Smooth muscle cell of the brain vasculature (primary cell): ENCODE results near the gene NUP62CL.

Source experiments
- DNase-seq: peaks from one replicate; pipeline ENCODE4 v3.0.0-alpha.2; 2012; ENCODE audit warnings: low read depth, low spot score

NUP62CL gene

DNA sequence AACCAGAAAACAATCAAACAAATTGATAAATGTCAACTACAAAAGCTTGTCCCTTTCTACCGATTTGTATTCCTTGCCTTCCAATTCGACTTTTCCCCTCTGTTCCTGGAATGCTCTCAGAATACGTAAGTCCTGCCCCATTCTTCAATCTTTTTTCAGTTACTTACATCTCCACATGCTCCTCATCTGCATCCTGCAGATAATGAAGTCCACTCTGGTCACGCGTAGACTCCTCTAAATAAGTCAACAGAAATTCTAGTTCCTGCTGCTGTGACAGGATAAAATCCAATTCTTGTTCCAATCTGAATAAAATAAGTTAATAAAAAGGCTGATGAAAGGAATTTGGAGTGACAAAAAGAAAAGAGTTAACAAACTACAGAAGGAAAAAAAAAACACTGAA is 53.2 kb downstream of the NUP62CL start:
- no peak for DNase-seq

DNA sequence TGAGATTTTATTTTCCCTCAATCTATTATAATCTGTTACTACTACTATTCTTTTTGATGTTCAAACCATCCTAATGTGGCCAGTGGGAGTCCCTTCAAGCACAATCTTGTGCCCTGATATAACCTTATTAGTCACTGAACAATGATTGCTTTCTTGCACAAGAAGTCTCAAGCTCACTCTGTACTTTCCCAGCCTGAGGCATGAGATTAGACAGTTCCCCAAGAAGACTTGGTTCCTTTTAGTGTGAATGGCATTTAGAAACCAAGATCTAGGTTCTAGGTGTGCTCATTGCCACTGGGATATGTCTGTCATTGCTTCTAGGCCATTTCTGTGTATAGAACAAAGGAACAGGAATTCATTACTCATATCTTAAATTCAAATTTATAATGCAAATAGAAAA is 59.6 kb downstream of the NUP62CL start:
- no peak for DNase-seq

DNA sequence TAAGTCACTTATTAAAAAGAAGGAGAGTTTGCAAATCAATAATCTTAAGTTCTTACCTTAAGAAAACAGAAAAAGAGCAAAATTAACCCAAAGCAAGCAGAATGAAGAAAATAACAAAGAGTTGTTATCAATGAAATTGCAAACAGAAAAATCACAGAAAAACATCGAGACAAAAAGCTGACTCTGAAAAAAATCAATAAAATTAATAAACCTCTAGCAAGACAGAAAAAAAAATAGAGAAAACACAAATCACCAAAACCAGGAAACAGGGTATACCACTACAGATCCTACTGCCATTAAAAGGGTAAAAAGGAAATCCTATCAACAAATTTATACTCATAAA is 70.3 kb downstream of the NUP62CL start:
- no peak for DNase-seq

DNA sequence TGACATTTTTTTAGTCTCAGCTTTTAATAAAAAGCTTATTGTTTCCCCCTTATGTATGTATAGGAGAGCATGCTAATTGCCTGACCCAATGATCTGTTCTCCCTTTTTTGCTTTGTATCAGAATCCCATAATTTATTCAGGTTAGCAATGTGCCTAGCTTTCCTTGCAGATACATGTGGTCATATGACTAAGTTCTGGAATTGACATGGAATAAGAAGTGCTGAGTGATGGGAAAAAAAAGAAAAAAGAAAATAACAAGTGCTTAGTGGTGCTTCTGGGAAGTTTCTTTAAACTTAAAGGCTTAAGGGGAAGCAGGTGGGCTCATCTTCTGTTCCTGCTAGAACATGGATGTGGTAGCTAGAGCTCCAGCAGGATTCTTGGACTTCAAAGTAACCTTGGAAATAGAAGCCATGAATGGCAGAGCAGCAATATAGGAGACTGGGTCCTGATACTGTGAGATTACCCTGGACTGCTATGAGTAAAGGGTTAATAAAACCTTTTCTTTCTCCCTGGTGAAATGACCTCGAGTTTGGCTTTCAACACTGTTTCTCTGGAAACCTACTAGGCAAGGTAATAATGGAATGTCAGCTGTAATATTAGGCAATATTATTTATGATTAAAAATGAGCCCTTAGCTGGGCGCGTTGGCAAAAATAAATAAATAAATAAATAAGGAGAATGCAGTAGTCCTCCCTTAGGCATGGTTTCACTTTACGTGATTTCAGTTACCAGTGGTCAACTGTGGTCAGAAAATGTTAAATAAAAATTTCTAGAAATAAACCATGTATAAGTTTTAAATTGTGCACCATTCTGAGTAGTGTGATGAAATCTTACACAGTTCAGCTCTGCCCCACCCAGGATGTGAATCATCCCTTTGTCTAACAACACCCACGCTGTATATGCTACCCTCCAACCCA is 70.9 kb downstream of the NUP62CL start:
- DNase-seq: no peak

DNA sequence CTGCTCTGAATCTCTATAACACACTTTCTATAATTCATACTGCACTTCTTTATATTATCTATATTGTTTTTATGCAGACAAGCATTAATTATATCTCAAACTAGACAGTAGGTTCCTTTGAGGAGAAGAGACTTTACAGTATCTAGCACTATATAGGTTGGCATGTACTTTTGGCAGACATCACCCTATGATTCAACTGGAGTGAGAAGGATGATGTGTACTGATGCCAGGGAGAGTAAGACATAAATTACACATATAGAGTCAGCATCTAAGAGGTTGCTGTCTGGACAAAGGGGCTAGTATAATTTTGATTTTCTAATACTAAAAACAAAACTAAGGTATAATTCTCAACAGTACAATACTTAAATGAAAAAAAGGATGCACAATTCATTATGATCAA is 82.5 kb downstream of the NUP62CL start:
- no peak for DNase-seq

DNA sequence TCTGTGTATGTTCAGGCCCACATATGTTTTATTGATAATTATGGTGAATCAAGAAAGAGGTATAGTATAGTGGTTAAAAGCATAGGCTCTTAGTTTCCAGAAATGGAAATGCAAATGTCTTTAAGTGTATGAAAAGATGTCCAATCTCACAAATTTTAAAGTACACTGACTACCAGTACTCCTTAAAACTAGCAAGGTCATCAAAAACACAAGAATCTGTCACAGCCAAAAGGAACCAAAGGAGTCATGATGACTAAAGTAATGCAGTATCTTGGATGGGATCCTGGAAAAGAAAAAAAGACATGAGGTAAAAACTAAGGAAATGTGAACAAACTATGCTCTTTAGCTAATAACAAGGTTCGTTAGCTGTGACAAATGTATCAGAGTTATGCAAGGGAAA is 87.0 kb downstream of the NUP62CL start:
- DNase-seq: no peak

DNA sequence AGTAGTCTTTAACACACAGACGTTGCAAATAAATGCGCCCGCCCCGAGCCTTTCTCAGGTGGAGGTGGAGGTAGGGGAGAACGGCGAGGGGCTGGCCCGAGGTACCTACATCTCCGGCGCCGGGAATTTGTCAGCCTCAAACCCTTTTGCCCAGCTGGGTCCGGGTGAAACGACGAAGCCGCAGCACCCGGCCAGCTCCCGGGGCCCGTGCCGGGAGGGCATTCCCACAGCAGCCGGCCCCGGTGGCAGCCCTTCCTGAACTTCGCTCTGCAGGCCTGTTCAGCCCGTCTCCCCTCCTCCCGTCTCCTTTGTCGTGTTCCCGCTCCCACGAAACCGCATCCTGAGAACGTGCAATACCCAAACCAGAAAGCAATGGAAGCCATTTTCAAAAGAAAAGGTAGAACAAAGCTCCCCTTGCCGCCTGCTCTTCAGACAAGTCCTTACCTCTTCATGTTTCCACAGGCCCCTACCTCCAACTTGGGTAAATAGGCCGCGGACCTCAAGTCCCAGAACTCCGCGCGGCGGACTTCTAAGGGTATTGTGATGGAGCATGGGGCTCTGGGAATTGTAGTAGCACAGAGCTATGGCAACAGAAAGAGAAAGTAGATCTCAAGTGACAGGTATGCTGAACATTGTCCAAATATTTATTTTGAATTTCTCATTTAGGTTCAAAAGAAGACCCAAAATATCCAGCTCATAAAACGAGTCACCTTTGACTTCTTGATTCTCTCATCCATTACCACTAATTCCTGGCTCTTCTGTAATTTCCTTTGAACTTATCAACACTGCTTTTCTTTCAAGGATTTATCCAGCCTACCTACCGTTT is 87.7 kb downstream of the NUP62CL start, which contains the start of gene RBM41:
TSS of gene RBM41 (minus strand) at position 501 of the 826 bp plus-strand sequence. CDS start at position 452, 49 bp downstream.
- DNase-seq: peak; percentile 52

DNA sequence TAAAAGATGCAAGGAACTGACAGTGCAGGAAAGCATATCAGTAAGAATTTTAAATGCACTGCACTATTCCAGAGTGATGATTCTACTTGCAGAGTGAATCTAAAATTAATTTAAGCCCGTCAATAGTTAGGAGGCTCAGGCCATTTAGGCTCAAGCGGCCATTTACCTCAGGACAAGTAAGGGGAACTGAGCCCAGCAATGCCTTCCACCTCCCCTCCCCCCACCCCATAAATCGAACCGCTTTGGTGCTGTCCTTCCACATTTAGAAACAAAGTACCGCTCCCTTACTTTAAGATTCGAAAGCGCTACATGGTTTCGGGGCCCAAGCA is 88.3 kb downstream of the NUP62CL start:
- no peak for DNase-seq

DNA sequence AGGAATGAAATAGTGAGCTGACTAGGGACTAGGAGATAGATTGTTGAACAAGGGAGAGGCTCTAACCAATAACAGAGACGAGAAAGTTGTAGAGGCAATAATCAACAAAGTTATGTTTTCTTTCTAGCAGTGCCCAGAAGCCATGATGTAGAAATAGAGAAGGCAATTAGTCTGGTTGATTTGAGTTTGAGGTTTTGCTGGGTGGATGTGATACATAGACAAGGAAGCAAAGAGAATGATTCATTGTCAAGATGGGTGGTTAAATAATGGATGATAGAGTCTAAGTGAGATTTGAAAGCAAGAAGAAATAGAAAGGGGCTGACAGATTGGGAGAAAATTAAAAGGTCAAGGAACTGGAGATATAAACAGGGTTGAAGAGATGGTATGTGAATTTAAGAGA is 98.8 kb downstream of the NUP62CL start:
- DNase-seq: no peak

DNA sequence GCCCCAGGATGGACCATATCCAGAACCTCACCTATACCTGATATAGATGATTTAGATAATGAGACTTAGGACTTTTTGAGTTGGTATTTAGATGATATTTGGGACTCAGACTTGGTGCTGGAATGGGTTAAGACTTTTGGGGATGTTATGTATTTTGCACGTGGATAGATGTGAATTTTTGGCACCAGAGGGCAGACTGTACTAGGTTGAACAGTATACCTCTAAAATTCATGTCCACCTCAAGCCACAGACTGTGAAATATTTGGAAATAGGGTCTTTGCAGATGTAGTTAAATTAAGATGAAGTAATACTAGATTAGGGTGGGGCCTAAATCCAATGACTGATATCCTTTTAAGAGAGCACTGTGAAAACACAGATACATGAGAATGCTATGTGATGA is 103.3 kb downstream of the NUP62CL start:
- no peak for DNase-seq

DNA sequence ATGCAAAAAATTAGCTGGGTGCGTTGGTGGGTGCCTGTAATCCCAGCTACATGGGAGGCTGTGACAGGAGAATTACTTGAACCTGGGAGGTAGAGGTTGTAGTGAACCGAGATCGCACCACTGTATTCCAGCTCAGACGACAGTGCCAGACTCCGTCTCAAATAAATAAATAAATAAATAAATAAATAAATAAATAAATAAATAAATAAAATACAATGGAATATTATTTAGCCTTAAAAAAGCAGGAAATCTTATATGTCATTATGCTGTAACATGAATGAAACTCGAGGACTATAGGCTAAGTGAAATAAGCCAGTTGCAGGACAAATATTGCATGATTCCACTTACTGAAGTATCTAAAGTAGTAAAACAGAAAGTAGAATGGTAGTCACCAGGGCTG is 130.1 kb downstream of the NUP62CL start:
- DNase-seq: no peak
